ENCODE results near the gene ZNF699.
"Not testable (repeated sequence)": the region's sequence is repeated elsewhere in the genome, so short reads cannot be mapped to it uniquely, and the experiment has no call there.

The ZNF699 gene

DNA sequence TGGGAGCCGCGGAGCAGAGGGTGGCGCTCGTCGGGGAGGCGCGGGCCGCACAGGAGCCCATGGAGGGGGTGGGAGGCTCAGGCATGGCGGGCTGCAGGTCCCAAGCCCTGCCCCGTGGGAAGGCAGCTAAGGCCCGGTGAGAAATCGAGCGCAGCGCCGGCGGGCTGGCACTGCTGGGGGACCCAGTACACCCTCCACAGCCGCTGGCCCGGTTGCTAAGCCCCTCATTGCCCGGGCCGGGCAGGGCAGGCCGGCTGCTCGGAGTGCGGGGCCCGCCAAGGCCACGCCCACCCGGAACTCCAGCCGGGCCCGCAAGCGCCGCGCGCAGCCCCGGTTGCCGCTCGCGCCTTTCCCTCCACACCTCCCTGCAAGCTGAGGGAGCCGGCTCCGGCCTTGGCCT is 26.2 kb downstream of the ZNF699 start:
- not testable (repeated sequence) for DNase-seq

GRCh38 chr19:9251236-9251635 is 58.4 kb downstream of the ZNF699 start:
- no peak for DNase-seq

DNA sequence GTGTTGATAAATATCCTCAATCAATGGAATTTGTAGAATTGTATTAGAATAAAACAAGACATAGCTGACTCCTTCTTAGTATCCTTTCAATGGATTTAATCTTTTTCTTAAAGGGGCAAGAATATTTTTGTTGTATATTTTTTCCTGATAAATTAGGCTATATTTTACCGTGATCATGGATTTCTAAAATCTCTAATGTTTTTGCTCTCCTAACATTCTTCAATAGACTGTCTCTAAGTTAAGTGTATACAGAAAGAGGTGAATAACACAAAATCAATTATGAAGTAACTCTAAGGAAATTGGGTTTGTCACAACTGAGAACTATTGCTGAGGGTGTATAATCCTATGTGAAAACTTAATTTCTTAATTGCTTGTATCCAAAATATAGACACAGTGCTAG is 59.0 kb downstream of the ZNF699 start, which contains the start of gene OR7E24:
TSS of gene OR7E24 (plus strand) at position 301 of the 400 bp plus-strand sequence. CDS start 114 bp downstream, outside the sequence.
- DNase-seq = no peak
